Activated T-helper 1 cell treated with anti-CD3 and anti-CD28 coated beads, Interleukin-12 subunit alpha, Interleukin-12 subunit beta, Interleukin-2, Interleukin-4 antibody, amounts not matched to agents 30 ng/mL and 10 ng/mL and 1 ng/mL, durations not matched to agents 14 hours and 24 hours and 36 hours (primary cell): ENCODE data around the gene KRTAP9-8. TPM values are rescaled to one million over a fixed set of nuclear protein-coding genes. Genes with fewer than 3 reads are reported as not detected.
"Not testable (repeated sequence)": the region's sequence is repeated elsewhere in the genome, so short reads cannot be mapped to it uniquely, and the experiment has no call there.

Source experiments
- DNase-seq: peaks from one replicate; pipeline ENCODE4 v3.0.0; 2021; ENCODE audit warnings: low spot score
- H3K27ac Mint-ChIP-seq: one replicate; pipeline ENCODE4 v1.8.0; 2021; ENCODE audit warnings: mild to moderate bottlenecking, mixed read lengths
- H3K27me3 Mint-ChIP-seq: one replicate; pipeline ENCODE4 v1.8.0; 2022; ENCODE audit warnings: mild to moderate bottlenecking, moderate library complexity, mixed read lengths; ENCODE audit not compliant: insufficient read depth
- H3K36me3 Mint-ChIP-seq: one replicate; pipeline ENCODE4 v1.8.0; 2021; ENCODE audit warnings: low read depth, mixed read lengths
- H3K4me1 Mint-ChIP-seq: one replicate; pipeline ENCODE4 v1.8.0; 2021; ENCODE audit warnings: low read depth, mixed read lengths
- H3K4me3 Mint-ChIP-seq: one replicate; pipeline ENCODE4 v1.8.0; 2021; ENCODE audit warnings: mild to moderate bottlenecking, moderate library complexity, mixed read lengths
- H3K9me3 Mint-ChIP-seq: one replicate; pipeline ENCODE4 v1.8.0; 2021; ENCODE audit warnings: mixed read lengths
- intact Hi-C: fragments of 100-400 bp; cut with micrococcal nuclease; formaldehyde crosslinking; loops from one replicate; pipeline ENCODE4 v1.15.1; 2024
- total RNA-seq: library from RNA; stranded (reverse); gene quantifications from 2 replicates; pipeline ENCODE4 v1.2.3, GENCODE V29; 2022

Gene KRTAP9-8
- total RNA-seq, 1 donor from 2014 or later, result not detected

GRCh38 chr17:41265078-41265477 lies 27.3 kb downstream of the KRTAP9-8 start, which contains the start of gene KRTAP9-6:
Gene KRTAP9-6 (plus strand): TSS chr17:41265378. CDS start chr17:41265378, 0 bp downstream.
- DNase-seq, result no peak
- intact Hi-C loops, result no loop called here
- H3K4me3 Mint-ChIP-seq, result no peak within 1 kb of the TSS
- no peaks in the 10 kb centered on the region for H3K9me3 Mint-ChIP-seq
- H3K36me3 Mint-ChIP-seq, result no peaks in the 10 kb centered on the region
- H3K27me3 Mint-ChIP-seq, result peaks cover 5% of the 10 kb centered on the region
- no peaks in the 10 kb centered on the region for H3K4me1 Mint-ChIP-seq
- no peak within 1 kb of the TSS for H3K27ac Mint-ChIP-seq

- DNase-seq, result no peak
- intact Hi-C loops, result no loop called here
- Mint-ChIP-seq H3K9me3 (no peaks in the 10 kb centered on the region), H3K27me3 (no peaks in the 10 kb centered on the region), H3K36me3 (no peaks in the 10 kb centered on the region), H3K4me1 (no peaks in the 10 kb centered on the region), H3K27ac (no peak overlapping the region), H3K4me3 (no peak overlapping the region)
Observed at GRCh38 chr17:41267711-41268110, 29.9 kb downstream of the KRTAP9-8 start.

GRCh38 chr17:41271323-41271722 lies 33.5 kb downstream of the KRTAP9-8 start:
- H3K27ac Mint-ChIP-seq, H3K9me3 Mint-ChIP-seq, H3K36me3 Mint-ChIP-seq, H3K4me3 Mint-ChIP-seq, H3K4me1 Mint-ChIP-seq, intact Hi-C loops, H3K27me3 Mint-ChIP-seq, DNase-seq: not testable (repeated sequence)

- Mint-ChIP-seq H3K27me3 (peaks cover 3% of the 10 kb centered on the region), H3K9me3 (no peaks in the 10 kb centered on the region), H3K4me3 (no peak overlapping the region), H3K27ac (no peak overlapping the region), H3K36me3 (no peaks in the 10 kb centered on the region), H3K4me1 (no peaks in the 10 kb centered on the region)
- intact Hi-C loops, result no loop called here
- no peak for DNase-seq
Observed at GRCh38 chr17:41271858-41272257, 34.1 kb downstream of the KRTAP9-8 start.

- DNase-seq, H3K36me3 Mint-ChIP-seq, H3K27ac Mint-ChIP-seq, intact Hi-C loops, H3K4me1 Mint-ChIP-seq, H3K4me3 Mint-ChIP-seq, H3K9me3 Mint-ChIP-seq, H3K27me3 Mint-ChIP-seq: not testable (repeated sequence)
Observed at GRCh38 chr17:41275648-41276190, 37.9 kb downstream of the KRTAP9-8 start, which contains the start of gene KRTAP9-7. Gene KRTAP9-7 (plus strand): TSS chr17:41275698. CDS start chr17:41275698, 0 bp downstream.

- Mint-ChIP-seq H3K27me3 (peaks cover 8% of the 10 kb centered on the region), H3K4me3 (no peak overlapping the region), H3K36me3 (no peaks in the 10 kb centered on the region), H3K4me1 (no peaks in the 10 kb centered on the region), H3K9me3 (no peaks in the 10 kb centered on the region), H3K27ac (no peak overlapping the region)
- DNase-seq, result no peak
- intact Hi-C loops, result no loop called here
Observed at GRCh38 chr17:41278176-41278955, 40.6 kb downstream of the KRTAP9-8 start.

- H3K27ac Mint-ChIP-seq, result no peak overlapping the region
- H3K4me1 Mint-ChIP-seq, result no peaks in the 10 kb centered on the region
- peaks cover 3% of the 10 kb centered on the region for H3K27me3 Mint-ChIP-seq
- DNase-seq, result no peak
- no peak overlapping the region for H3K4me3 Mint-ChIP-seq
- no peaks in the 10 kb centered on the region for H3K9me3 Mint-ChIP-seq
- H3K36me3 Mint-ChIP-seq, result no peaks in the 10 kb centered on the region
- intact Hi-C loops, result no loop called here
Observed at GRCh38 chr17:41284043-41284442, 46.2 kb downstream of the KRTAP9-8 start.

GRCh38 chr17:41284546-41284945 lies 46.7 kb downstream of the KRTAP9-8 start:
- intact Hi-C loops, result no loop called here
- no peak for DNase-seq
- Mint-ChIP-seq H3K36me3 (no peaks in the 10 kb centered on the region), H3K4me1 (no peaks in the 10 kb centered on the region), H3K27ac (no peak overlapping the region), H3K9me3 (no peaks in the 10 kb centered on the region), H3K27me3 (peaks cover 2% of the 10 kb centered on the region), H3K4me3 (no peak overlapping the region)

GRCh38 chr17:41287050-41287449 lies 49.3 kb downstream of the KRTAP9-8 start:
- DNase-seq, result no peak
- no peak overlapping the region for H3K27ac Mint-ChIP-seq
- H3K4me3 Mint-ChIP-seq, result no peak overlapping the region
- intact Hi-C loops, result no loop called here
- no peaks in the 10 kb centered on the region for H3K9me3 Mint-ChIP-seq
- H3K27me3 Mint-ChIP-seq, result peaks cover 2% of the 10 kb centered on the region
- H3K4me1 Mint-ChIP-seq, result no peaks in the 10 kb centered on the region
- no peaks in the 10 kb centered on the region for H3K36me3 Mint-ChIP-seq

Other genes with a start within 250 kb of the KRTAP9-8 start
- gene KRTAP3-3, start 243.8 kb upstream of the KRTAP9-8 start, total RNA-seq, result not detected in 2 replicates
- not detected in 2 replicates for gene KRTAP3-2, start 238.1 kb upstream of the KRTAP9-8 start, total RNA-seq
- gene KRTAP3-1, start 228.9 kb upstream of the KRTAP9-8 start, total RNA-seq, result not detected in 2 replicates
- gene KRTAP1-5, start 210.8 kb upstream of the KRTAP9-8 start, total RNA-seq, result not detected in 2 replicates
- gene KRTAP1-4, start 207.8 kb upstream of the KRTAP9-8 start, total RNA-seq, result not detected in 2 replicates
- gene KRTAP1-3, start 203.1 kb upstream of the KRTAP9-8 start, total RNA-seq, result not detected in 2 replicates
- not detected in 2 replicates for gene KRTAP1-1, start 196.5 kb upstream of the KRTAP9-8 start, total RNA-seq
- gene KRTAP2-1, start 190.7 kb upstream of the KRTAP9-8 start, total RNA-seq, result not detected in 2 replicates
- gene KRTAP2-2, start 182.8 kb upstream of the KRTAP9-8 start, total RNA-seq, result not detected in 2 replicates
- not detected in 2 replicates for gene KRTAP2-3, start 177.9 kb upstream of the KRTAP9-8 start, total RNA-seq
- not detected in 2 replicates for gene KRTAP2-4, start 172.1 kb upstream of the KRTAP9-8 start, total RNA-seq
- gene KRTAP4-7, start 153.8 kb upstream of the KRTAP9-8 start, total RNA-seq, result not detected in 2 replicates
- gene KRTAP4-8, start 139.9 kb upstream of the KRTAP9-8 start, total RNA-seq, result not detected in 2 replicates
- not detected in 2 replicates for gene KRTAP4-16, start 135.8 kb upstream of the KRTAP9-8 start, total RNA-seq
- gene KRTAP4-9, start 132.6 kb upstream of the KRTAP9-8 start, total RNA-seq, result not detected in 2 replicates
- not detected in 2 replicates for gene KRTAP4-11, start 119.6 kb upstream of the KRTAP9-8 start, total RNA-seq
- gene KRTAP4-12, start 113.8 kb upstream of the KRTAP9-8 start, total RNA-seq, result not detected in 2 replicates
- gene KRTAP4-6, start 97.5 kb upstream of the KRTAP9-8 start, total RNA-seq, result not detected in 2 replicates
- gene KRTAP4-5, start 88.2 kb upstream of the KRTAP9-8 start, total RNA-seq, result not detected in 2 replicates
- not detected in 2 replicates for gene KRTAP4-4, start 77.3 kb upstream of the KRTAP9-8 start, total RNA-seq
- gene KRTAP4-3, start 69.8 kb upstream of the KRTAP9-8 start, total RNA-seq, result not detected in 2 replicates
- not detected in 2 replicates for gene KRTAP4-2, start 59.8 kb upstream of the KRTAP9-8 start, total RNA-seq
- not detected in 2 replicates for gene KRTAP4-1, start 53.1 kb upstream of the KRTAP9-8 start, total RNA-seq
- not detected in 2 replicates for gene KRTAP9-1, start 48.1 kb upstream of the KRTAP9-8 start, total RNA-seq
- gene KRTAP9-2, start 11.4 kb upstream of the KRTAP9-8 start, total RNA-seq, result not detected in 2 replicates
- not detected in 2 replicates for gene KRTAP9-3, start 5.5 kb upstream of the KRTAP9-8 start, total RNA-seq
- not detected in 2 replicates for gene KRTAP9-4, start 11.7 kb downstream of the KRTAP9-8 start, total RNA-seq
- not detected in 2 replicates for gene KRTAP9-9, start 17.4 kb downstream of the KRTAP9-8 start, total RNA-seq
- not detected in 2 replicates for gene KRTAP9-6, start 27.4 kb downstream of the KRTAP9-8 start, total RNA-seq
- not detected in 2 replicates for gene KRTAP9-7, start 37.7 kb downstream of the KRTAP9-8 start, total RNA-seq
- gene KRTAP29-1, start 64.9 kb downstream of the KRTAP9-8 start, total RNA-seq, result not detected in 2 replicates
- gene KRTAP16-1, start 71.3 kb downstream of the KRTAP9-8 start, total RNA-seq, result not detected in 2 replicates
- not detected in 2 replicates for gene KRTAP17-1, start 77.7 kb downstream of the KRTAP9-8 start, total RNA-seq
- gene KRT33A, start 112.8 kb downstream of the KRTAP9-8 start, total RNA-seq, result not detected in 2 replicates
- not detected in 2 replicates for gene KRT33B, start 131.8 kb downstream of the KRTAP9-8 start, total RNA-seq
- not detected in 2 replicates for gene KRT34, start 144.3 kb downstream of the KRTAP9-8 start, total RNA-seq
- gene KRT31, start 159.6 kb downstream of the KRTAP9-8 start, total RNA-seq, result not detected in 2 replicates
- not detected in 2 replicates for gene KRT37, start 186.6 kb downstream of the KRTAP9-8 start, total RNA-seq
- gene KRT38, start 203.0 kb downstream of the KRTAP9-8 start, total RNA-seq, result not detected in 2 replicates
- not detected in 2 replicates for gene KRT32, start 229.4 kb downstream of the KRTAP9-8 start, total RNA-seq
- gene KRT35, start 243.2 kb downstream of the KRTAP9-8 start, total RNA-seq, result not detected in 2 replicates